Loucy (cell line): ENCODE data around the gene RAPSN.

Source experiments
- H2AFZ ChIP-seq: fragments of 200-600 bp; sonication (generic); 2 replicates; pipeline ENCODE4 v1.6.0; 2016; ENCODE audit warnings: antibody characterized with exemption, mild to moderate bottlenecking, low read length, moderate library complexity
- H3F3A ChIP-seq: fragments of 200-600 bp; 2 replicates; pipeline ENCODE4 v1.6.0; 2016; ENCODE audit warnings: antibody characterized with exemption, low read depth, mild to moderate bottlenecking
- H3K27me3 ChIP-seq: fragments of 200-600 bp; sonication (generic); 2 replicates; pipeline ENCODE4 v1.6.1; 2014; ENCODE audit warnings: low read length, mild to moderate bottlenecking; ENCODE audit not compliant: insufficient read depth, poor library complexity, severe bottlenecking
- H3K36me3 ChIP-seq: fragments of 200-600 bp; sonication (generic); 2 replicates; pipeline ENCODE4 v1.6.1; 2016; ENCODE audit warnings: low read length; ENCODE audit not compliant: insufficient read depth
- H3K4me1 ChIP-seq: fragments of 200-600 bp; sonication (generic); 2 replicates; pipeline ENCODE4 v1.5.1; 2014; ENCODE audit warnings: low read length, mild to moderate bottlenecking; ENCODE audit not compliant: insufficient read depth, poor library complexity, severe bottlenecking
- H3K4me2 ChIP-seq: fragments of 200-600 bp; sonication (generic); 2 replicates; pipeline ENCODE4 v1.6.0; 2014; ENCODE audit warnings: antibody characterized with exemption, low read length, low read depth, mild to moderate bottlenecking; ENCODE audit not compliant: poor library complexity, severe bottlenecking
- H3K4me3 ChIP-seq: fragments of 200-600 bp; sonication (generic); 2 replicates; pipeline ENCODE4 v1.5.1; 2014; ENCODE audit warnings: low read length, mild to moderate bottlenecking, mixed read lengths; ENCODE audit not compliant: poor library complexity, severe bottlenecking
- H3K79me2 ChIP-seq: fragments of 200-600 bp; sonication (generic); 2 replicates; pipeline ENCODE4 v1.6.1; 2014; ENCODE audit warnings: low read length; ENCODE audit not compliant: insufficient read depth
- H3K9ac ChIP-seq: fragments of 200-600 bp; sonication (generic); 2 replicates; pipeline ENCODE4 v1.6.0; 2014; ENCODE audit warnings: mild to moderate bottlenecking, low read depth, low read length, moderate library complexity; ENCODE audit not compliant: poor library complexity, severe bottlenecking
- H3K9me2 ChIP-seq: fragments of 200-600 bp; sonication (generic); replicated peaks from 2 replicates; pipeline ENCODE4 v1.6.1; 2016; ENCODE audit warnings: low read depth, low read length, mixed read lengths
- H3K9me3 ChIP-seq: fragments of 200-600 bp; sonication (generic); 2 replicates; pipeline ENCODE4 v1.6.1; 2014; ENCODE audit warnings: mild to moderate bottlenecking, antibody characterized with exemption, low read length, low read depth; ENCODE audit not compliant: insufficient read depth
- H4K20me1 ChIP-seq: fragments of 200-600 bp; sonication (generic); 2 replicates; pipeline ENCODE4 v1.6.0; 2014; ENCODE audit warnings: antibody characterized with exemption, low read length, mild to moderate bottlenecking; ENCODE audit not compliant: insufficient read depth, poor library complexity, severe bottlenecking
- EZH2phosphoT487 ChIP-seq: fragments of 200-600 bp; IDR thresholded peaks from 2 replicates; pipeline ENCODE4 v1.6.1; 2018; ENCODE audit warnings: antibody characterized with exemption, mild to moderate bottlenecking, moderate library complexity, borderline replicate concordance
- TF ChIP-seq, protein P1 (sequence below): fragments of 200-600 bp; sonication (generic); conservative IDR thresholded peaks from 2 replicates; pipeline ENCODE4 v1.5.1; 2014; ENCODE audit warnings: mild to moderate bottlenecking, antibody characterized with exemption, low read length

The RAPSN gene

DNA sequence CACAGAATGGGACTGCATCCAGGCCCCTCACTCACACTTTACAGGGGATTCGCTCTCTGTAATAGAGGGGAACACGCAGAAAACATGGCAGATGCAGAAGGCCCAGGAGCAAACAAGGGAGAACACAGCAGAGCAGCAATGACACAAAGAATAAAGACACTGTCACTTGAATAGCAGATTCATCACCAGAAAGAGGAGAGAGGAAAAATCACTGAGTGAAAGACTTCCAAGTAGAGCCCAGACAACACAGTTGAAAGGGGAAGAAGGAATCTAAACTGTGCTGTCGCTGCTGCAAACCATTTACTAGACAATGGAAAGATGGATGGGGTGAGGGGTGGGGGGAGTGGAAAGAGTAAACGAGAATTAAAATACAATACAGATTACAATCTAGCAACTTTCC lies 28.8 kb upstream of the RAPSN start:
- H3K9me2 ChIP-seq: no peaks in the 10 kb centered on the region
- peaks cover 97% of the 10 kb centered on the region for H3K36me3 ChIP-seq
- no peaks in the 10 kb centered on the region for H3K79me2 ChIP-seq
- TF ChIP-seq, protein P1, sequence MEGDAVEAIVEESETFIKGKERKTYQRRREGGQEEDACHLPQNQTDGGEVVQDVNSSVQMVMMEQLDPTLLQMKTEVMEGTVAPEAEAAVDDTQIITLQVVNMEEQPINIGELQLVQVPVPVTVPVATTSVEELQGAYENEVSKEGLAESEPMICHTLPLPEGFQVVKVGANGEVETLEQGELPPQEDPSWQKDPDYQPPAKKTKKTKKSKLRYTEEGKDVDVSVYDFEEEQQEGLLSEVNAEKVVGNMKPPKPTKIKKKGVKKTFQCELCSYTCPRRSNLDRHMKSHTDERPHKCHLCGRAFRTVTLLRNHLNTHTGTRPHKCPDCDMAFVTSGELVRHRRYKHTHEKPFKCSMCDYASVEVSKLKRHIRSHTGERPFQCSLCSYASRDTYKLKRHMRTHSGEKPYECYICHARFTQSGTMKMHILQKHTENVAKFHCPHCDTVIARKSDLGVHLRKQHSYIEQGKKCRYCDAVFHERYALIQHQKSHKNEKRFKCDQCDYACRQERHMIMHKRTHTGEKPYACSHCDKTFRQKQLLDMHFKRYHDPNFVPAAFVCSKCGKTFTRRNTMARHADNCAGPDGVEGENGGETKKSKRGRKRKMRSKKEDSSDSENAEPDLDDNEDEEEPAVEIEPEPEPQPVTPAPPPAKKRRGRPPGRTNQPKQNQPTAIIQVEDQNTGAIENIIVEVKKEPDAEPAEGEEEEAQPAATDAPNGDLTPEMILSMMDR: no peak
- H3K9me3 ChIP-seq: no peaks in the 10 kb centered on the region
- H4K20me1 ChIP-seq: peaks cover 2% of the 10 kb centered on the region
- H3K27me3 ChIP-seq: no peaks in the 10 kb centered on the region
- no peak overlapping the region for H3K4me2 ChIP-seq
- H3K4me1 ChIP-seq: no peaks in the 10 kb centered on the region
- no peak overlapping the region for H3K4me3 ChIP-seq
- no peaks in the 10 kb centered on the region for H3F3A ChIP-seq
- no peak overlapping the region for H3K9ac ChIP-seq
- no peak overlapping the region for H2AFZ ChIP-seq

DNA sequence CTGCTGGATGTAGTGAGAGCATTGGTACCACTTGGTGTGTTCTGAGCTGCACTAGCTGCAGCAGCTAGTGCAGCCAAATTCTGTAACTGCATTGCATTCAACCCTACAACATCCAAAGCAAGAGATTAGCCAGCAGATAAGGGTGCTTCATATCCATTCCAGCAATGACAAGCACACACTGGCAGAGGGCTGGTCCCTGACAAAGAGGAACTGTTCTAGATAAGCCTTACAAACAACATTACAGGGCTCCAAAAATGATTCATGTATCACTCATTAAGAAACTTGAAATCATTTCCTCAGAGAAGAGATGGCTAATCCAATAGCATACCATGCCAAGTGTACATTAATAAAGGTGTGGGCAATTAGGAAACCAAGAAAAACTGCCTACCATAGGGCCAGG lies 28.4 kb upstream of the RAPSN start:
- Histone ChIP-seq H3K27me3 (no peaks in the 10 kb centered on the region), H2AFZ (no peak overlapping the region), H3K9me3 (no peaks in the 10 kb centered on the region), H3K4me1 (no peaks in the 10 kb centered on the region), H3K79me2 (no peaks in the 10 kb centered on the region), H3K9me2 (no peaks in the 10 kb centered on the region), H3K9ac (no peak overlapping the region), H4K20me1 (peaks cover 2% of the 10 kb centered on the region), H3K36me3 (peaks cover 97% of the 10 kb centered on the region), H3F3A (no peaks in the 10 kb centered on the region), H3K4me2 (no peak overlapping the region), H3K4me3 (no peak overlapping the region)
- TF ChIP-seq, protein P1: no peak
- no peak for TF ChIP-seq EZH2phosphoT487

DNA sequence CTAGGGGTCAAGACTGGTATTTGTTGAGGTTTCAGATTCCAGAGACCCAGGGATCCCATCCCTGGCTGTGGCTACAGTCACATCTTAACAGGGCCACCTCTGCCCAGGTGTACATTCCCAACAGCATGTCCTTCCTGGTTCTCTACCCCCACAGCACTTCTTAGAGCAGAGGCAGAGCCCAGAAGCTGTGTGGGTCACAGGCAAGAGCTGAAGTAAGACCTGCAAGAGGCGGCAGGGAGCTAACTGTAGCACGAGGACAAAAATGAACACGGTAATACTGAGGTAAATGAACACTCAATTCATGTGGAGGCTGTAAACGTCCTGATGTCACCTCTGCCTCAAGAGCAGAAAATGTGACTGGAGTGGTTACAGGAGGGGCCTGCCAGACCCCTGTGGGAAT lies 21.7 kb upstream of the RAPSN start:
- no peaks in the 10 kb centered on the region for H3K9me3 ChIP-seq

More for the DNA sequence above, 21.7 kb upstream of the RAPSN start:
- Histone ChIP-seq H3K9ac (no peak overlapping the region), H3K27me3 (no peaks in the 10 kb centered on the region), H4K20me1 (no peaks in the 10 kb centered on the region), H3K4me1 (no peaks in the 10 kb centered on the region), H3K79me2 (peaks cover 9% of the 10 kb centered on the region; the same call in 1 of the 2 replicates), H3K4me2 (no peak overlapping the region), H3F3A (no peaks in the 10 kb centered on the region), H3K9me2 (no peaks in the 10 kb centered on the region), H3K36me3 (peaks cover 96% of the 10 kb centered on the region), H3K4me3 (no peak overlapping the region), H2AFZ (no peak overlapping the region)
- TF ChIP-seq, protein P1: no peak
- TF ChIP-seq EZH2phosphoT487: no peak
